HL-60 (cell line): ENCODE measurements around the gene ZSCAN20.

Experiments
- DNase-seq, 2 experiments: peaks; one replicate each; pipeline ENCODE4 v3.0.0-alpha.2; 2010 to 2020; ENCODE audit warnings: low read depth in 1 of 2, low spot score in 1 of 2
- H3K27ac ChIP-seq: fragments of 250-450 bp; sonication (Bioruptor Pico); replicated peaks from 2 replicates; pipeline ENCODE4 v1.5.1; 2020; ENCODE audit warnings: mild to moderate bottlenecking, moderate library complexity
- H3K27me3 ChIP-seq: fragments of 250-450 bp; sonication (Bioruptor Pico); 2 replicates; pipeline ENCODE4 v1.5.1; 2021; ENCODE audit warnings: mild to moderate bottlenecking, moderate library complexity; ENCODE audit not compliant: insufficient read depth, poor library complexity, severe bottlenecking
- H3K4me3 ChIP-seq: replicated peaks from 2 replicates; pipeline ENCODE4 v1.5.1; 2011; ENCODE audit warnings: mild to moderate bottlenecking, control low read depth, low read length; ENCODE audit not compliant: insufficient read depth
- CTCF ChIP-seq: IDR thresholded peaks from one replicate; pipeline ENCODE4 v1.5.1; 2011; ENCODE audit warnings: low read length, control low read depth, inconsistent platforms; ENCODE audit not compliant: insufficient read depth
- GABPA ChIP-seq: IDR thresholded peaks from 2 replicates; pipeline ENCODE4 v1.6.1; 2012; ENCODE audit warnings: low read depth
- POLR2AphosphoS5 ChIP-seq: IDR thresholded peaks from 2 replicates; pipeline ENCODE4 v1.6.1; 2012; ENCODE audit warnings: low read depth
- REST ChIP-seq: IDR thresholded peaks from 2 replicates; pipeline ENCODE4 v1.6.1; 2012; ENCODE audit warnings: low read depth; ENCODE audit not compliant: insufficient replicate concordance
- SPI1 ChIP-seq: IDR thresholded peaks from 2 replicates; pipeline ENCODE4 v1.6.1; 2012; ENCODE audit warnings: low read depth, mild to moderate bottlenecking, borderline replicate concordance

The ZSCAN20 gene

GRCh38 chr1:33541966-33542365 lies 69.5 kb downstream of the ZSCAN20 start:
- H3K27ac ChIP-seq = no peak overlapping the region
- no peak for DNase-seq
- no peak overlapping the region for H3K4me3 ChIP-seq
- no peak for TF ChIP-seq REST
- TF ChIP-seq GABPA = no peak
- TF ChIP-seq SPI1 = no peak
- TF ChIP-seq CTCF = no peak
- no peak for TF ChIP-seq POLR2AphosphoS5
- H3K27me3 ChIP-seq = no peaks in the 10 kb centered on the region
